ENCODE measurements around the gene ACKR2.

ACKR2 gene

GRCh38 chr3:42900226-42901072 is 91.2 kb downstream of the ACKR2 start:
- Histone ChIP-seq H3K36me3 (ENCODE audit: insufficient read depth, low read length) (no peaks in the 10 kb centered on the region), H3K4me2 (ENCODE audit: insufficient read depth, low read length) (no peak overlapping the region), H3K9me3 (ENCODE audit: insufficient read depth, low read length, severe bottlenecking) (no peaks in the 10 kb centered on the region), H3K79me2 (ENCODE audit: insufficient read depth, low read length) (no peaks in the 10 kb centered on the region), H3K9ac (ENCODE audit: low read depth, low read length) (no peak overlapping the region), H3K4me3 (ENCODE audit: low read depth in 1 of 2, low read length in 2 of 2) (no peak overlapping the region), H3K4me1 (ENCODE audit: insufficient read depth, low read length) (no peaks in the 10 kb centered on the region), H4K20me1 (ENCODE audit: insufficient read depth, low read length) (no peaks in the 10 kb centered on the region), H3K27ac (ENCODE audit: low read length) (no peak overlapping the region), H2AFZ (ENCODE audit: low read depth, low read length) (no peak overlapping the region), H3K27me3 (ENCODE audit: insufficient read depth, low read length, poor library complexity) (no peaks in the 10 kb centered on the region)
- ATAC-seq (ENCODE audit: insufficient read depth, low read depth) (no peak), DNase-seq (no peak)
- TF ChIP-seq, protein P1, sequence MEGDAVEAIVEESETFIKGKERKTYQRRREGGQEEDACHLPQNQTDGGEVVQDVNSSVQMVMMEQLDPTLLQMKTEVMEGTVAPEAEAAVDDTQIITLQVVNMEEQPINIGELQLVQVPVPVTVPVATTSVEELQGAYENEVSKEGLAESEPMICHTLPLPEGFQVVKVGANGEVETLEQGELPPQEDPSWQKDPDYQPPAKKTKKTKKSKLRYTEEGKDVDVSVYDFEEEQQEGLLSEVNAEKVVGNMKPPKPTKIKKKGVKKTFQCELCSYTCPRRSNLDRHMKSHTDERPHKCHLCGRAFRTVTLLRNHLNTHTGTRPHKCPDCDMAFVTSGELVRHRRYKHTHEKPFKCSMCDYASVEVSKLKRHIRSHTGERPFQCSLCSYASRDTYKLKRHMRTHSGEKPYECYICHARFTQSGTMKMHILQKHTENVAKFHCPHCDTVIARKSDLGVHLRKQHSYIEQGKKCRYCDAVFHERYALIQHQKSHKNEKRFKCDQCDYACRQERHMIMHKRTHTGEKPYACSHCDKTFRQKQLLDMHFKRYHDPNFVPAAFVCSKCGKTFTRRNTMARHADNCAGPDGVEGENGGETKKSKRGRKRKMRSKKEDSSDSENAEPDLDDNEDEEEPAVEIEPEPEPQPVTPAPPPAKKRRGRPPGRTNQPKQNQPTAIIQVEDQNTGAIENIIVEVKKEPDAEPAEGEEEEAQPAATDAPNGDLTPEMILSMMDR (IDR thresholded peaks at IDR 0.05; ENCODE audit: borderline replicate concordance, extremely low read depth, low read length, poor library complexity, severe bottlenecking), result no peak
- TF ChIP-seq EZH2 (IDR thresholded peaks at IDR 0.05; ENCODE audit: borderline replicate concordance, low read depth, low read length, severe bottlenecking), result no peak

- Histone ChIP-seq H4K20me1 (ENCODE audit: insufficient read depth, low read length) (no peaks in the 10 kb centered on the region), H3K9ac (ENCODE audit: low read depth, low read length) (no peak overlapping the region), H3K4me1 (ENCODE audit: insufficient read depth, low read length) (no peaks in the 10 kb centered on the region), H3K9me3 (ENCODE audit: insufficient read depth, low read length, severe bottlenecking) (no peaks in the 10 kb centered on the region), H3K36me3 (ENCODE audit: insufficient read depth, low read length) (no peaks in the 10 kb centered on the region), H3K4me3 (ENCODE audit: low read depth in 1 of 2, low read length in 2 of 2) (no peak overlapping the region), H3K4me2 (ENCODE audit: insufficient read depth, low read length) (no peak overlapping the region), H3K27ac (ENCODE audit: low read length) (no peak overlapping the region), H2AFZ (ENCODE audit: low read depth, low read length) (no peak overlapping the region), H3K79me2 (ENCODE audit: insufficient read depth, low read length) (no peaks in the 10 kb centered on the region), H3K27me3 (ENCODE audit: insufficient read depth, low read length, poor library complexity) (no peaks in the 10 kb centered on the region)
- no peak for DNase-seq
- TF ChIP-seq, protein P1 (IDR thresholded peaks at IDR 0.05; ENCODE audit: borderline replicate concordance, extremely low read depth, low read length, poor library complexity, severe bottlenecking), result no peak
- no peak for TF ChIP-seq EZH2 (IDR thresholded peaks at IDR 0.05; ENCODE audit: borderline replicate concordance, low read depth, low read length, severe bottlenecking)
- ATAC-seq (ENCODE audit: insufficient read depth, low read depth), result no peak
Measured at GRCh38 chr3:42901073-42901415, 91.8 kb downstream of the ACKR2 start.

DNA sequence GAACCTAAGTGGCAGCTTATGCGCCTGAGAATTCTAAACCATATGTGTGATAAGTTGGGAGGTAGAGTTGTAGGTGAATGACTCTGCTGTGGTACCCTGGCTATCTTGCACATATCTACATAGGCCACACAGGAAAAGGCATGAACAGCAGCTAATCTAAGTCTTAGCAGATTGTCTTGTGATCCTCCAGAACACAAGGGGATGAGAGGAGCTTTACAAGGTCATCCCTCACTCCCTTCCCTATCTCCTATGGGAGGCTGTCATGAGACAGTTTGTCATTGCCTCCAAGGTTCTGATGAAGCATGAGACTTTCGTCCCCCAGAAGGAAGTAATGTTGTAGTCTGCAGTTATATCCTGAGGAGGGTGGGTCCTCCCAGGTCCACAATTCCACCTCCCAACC is 93.0 kb downstream of the ACKR2 start:
- no peaks in the 10 kb centered on the region for H3K36me3 ChIP-seq (ENCODE audit: insufficient read depth, low read length)
- no peaks in the 10 kb centered on the region for H4K20me1 ChIP-seq (ENCODE audit: insufficient read depth, low read length)
- no peak for DNase-seq

More for the DNA sequence above, 93.0 kb downstream of the ACKR2 start:
- TF ChIP-seq, protein P1 (IDR thresholded peaks at IDR 0.05; ENCODE audit: borderline replicate concordance, extremely low read depth, low read length, poor library complexity, severe bottlenecking), result no peak
- TF ChIP-seq EZH2 (IDR thresholded peaks at IDR 0.05; ENCODE audit: borderline replicate concordance, low read depth, low read length, severe bottlenecking), result no peak
- Histone ChIP-seq H3K9me3 (ENCODE audit: insufficient read depth, low read length, severe bottlenecking) (no peaks in the 10 kb centered on the region), H3K4me3 (ENCODE audit: low read depth in 1 of 2, low read length in 2 of 2) (no peak overlapping the region), H3K79me2 (ENCODE audit: insufficient read depth, low read length) (no peaks in the 10 kb centered on the region), H3K27me3 (ENCODE audit: insufficient read depth, low read length, poor library complexity) (no peaks in the 10 kb centered on the region), H3K4me1 (ENCODE audit: insufficient read depth, low read length) (no peaks in the 10 kb centered on the region), H2AFZ (ENCODE audit: low read depth, low read length) (no peak overlapping the region), H3K4me2 (ENCODE audit: insufficient read depth, low read length) (no peak overlapping the region), H3K9ac (ENCODE audit: low read depth, low read length) (no peak overlapping the region), H3K27ac (ENCODE audit: low read length) (no peak overlapping the region)
- ATAC-seq (ENCODE audit: insufficient read depth, low read depth), result no peak

Data from DND-41 (cell line).